ENCODE results near the gene DKK3.

- TF ChIP-seq, protein P1, sequence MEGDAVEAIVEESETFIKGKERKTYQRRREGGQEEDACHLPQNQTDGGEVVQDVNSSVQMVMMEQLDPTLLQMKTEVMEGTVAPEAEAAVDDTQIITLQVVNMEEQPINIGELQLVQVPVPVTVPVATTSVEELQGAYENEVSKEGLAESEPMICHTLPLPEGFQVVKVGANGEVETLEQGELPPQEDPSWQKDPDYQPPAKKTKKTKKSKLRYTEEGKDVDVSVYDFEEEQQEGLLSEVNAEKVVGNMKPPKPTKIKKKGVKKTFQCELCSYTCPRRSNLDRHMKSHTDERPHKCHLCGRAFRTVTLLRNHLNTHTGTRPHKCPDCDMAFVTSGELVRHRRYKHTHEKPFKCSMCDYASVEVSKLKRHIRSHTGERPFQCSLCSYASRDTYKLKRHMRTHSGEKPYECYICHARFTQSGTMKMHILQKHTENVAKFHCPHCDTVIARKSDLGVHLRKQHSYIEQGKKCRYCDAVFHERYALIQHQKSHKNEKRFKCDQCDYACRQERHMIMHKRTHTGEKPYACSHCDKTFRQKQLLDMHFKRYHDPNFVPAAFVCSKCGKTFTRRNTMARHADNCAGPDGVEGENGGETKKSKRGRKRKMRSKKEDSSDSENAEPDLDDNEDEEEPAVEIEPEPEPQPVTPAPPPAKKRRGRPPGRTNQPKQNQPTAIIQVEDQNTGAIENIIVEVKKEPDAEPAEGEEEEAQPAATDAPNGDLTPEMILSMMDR (IDR thresholded peaks at IDR 0.05): no peak
- no peak for TF ChIP-seq EHMT2 (IDR thresholded peaks at IDR 0.05; ENCODE audit: low read depth)
Measured at GRCh38 chr11:11959601-11960000, 48.8 kb downstream of the DKK3 start.

Measured in A549 (cell line).